ENCODE measurements around the gene FKBP3.

FKBP3 gene

GRCh38 chr14:45140661-45141187 lies 6.4 kb upstream of the FKBP3 start:
- peaks cover 25% of the 10 kb centered on the region for H3K4me1 ChIP-seq (ENCODE audit: insufficient read depth, poor library complexity, severe bottlenecking)
- ATAC-seq (ENCODE audit: low read depth) (peak; percentile 29), DNase-seq (ENCODE audit: low spot score) (no peak)
- peak overlapping the region; percentile 29 for H3K27ac ChIP-seq (ENCODE audit: poor library complexity, severe bottlenecking)
- H3K9me3 ChIP-seq (ENCODE audit: severe bottlenecking) = no peaks in the 10 kb centered on the region
- H3K4me3 ChIP-seq (ENCODE audit: severe bottlenecking) = no peak overlapping the region
- peaks cover 18% of the 10 kb centered on the region for H3K36me3 ChIP-seq (ENCODE audit: low read depth)
- H3K27me3 ChIP-seq (ENCODE audit: insufficient read depth, poor library complexity, severe bottlenecking) = no peaks in the 10 kb centered on the region
- TF ChIP-seq CTCF (IDR thresholded peaks at IDR 0.05; ENCODE audit: poor library complexity, severe bottlenecking) = no peak

- H3K4me3 ChIP-seq (ENCODE audit: severe bottlenecking) = peak overlapping the region; percentile 65
- no peaks in the 10 kb centered on the region for H3K27me3 ChIP-seq (ENCODE audit: insufficient read depth, poor library complexity, severe bottlenecking)
- peaks cover 25% of the 10 kb centered on the region for H3K4me1 ChIP-seq (ENCODE audit: insufficient read depth, poor library complexity, severe bottlenecking)
- DNase-seq (ENCODE audit: low spot score) (no peak), ATAC-seq (ENCODE audit: low read depth) (no peak)
- H3K27ac ChIP-seq (ENCODE audit: poor library complexity, severe bottlenecking) = peak overlapping the region; percentile 57
- no peaks in the 10 kb centered on the region for H3K9me3 ChIP-seq (ENCODE audit: severe bottlenecking)
- TF ChIP-seq CTCF (IDR thresholded peaks at IDR 0.05; ENCODE audit: poor library complexity, severe bottlenecking) = no peak
- H3K36me3 ChIP-seq (ENCODE audit: low read depth) = peaks cover 18% of the 10 kb centered on the region
Measured at GRCh38 chr14:45136399-45136798, 2.1 kb upstream of the FKBP3 start.

- no peak for TF ChIP-seq CTCF (IDR thresholded peaks at IDR 0.05; ENCODE audit: poor library complexity, severe bottlenecking)
Measured at GRCh38 chr14:45135659-45136395, 1.5 kb upstream of the FKBP3 start, which contains the start of gene FANCM. TSS of gene FANCM (plus strand) at chr14:45135930. CDS start at chr14:45136032, 102 bp downstream.

GRCh38 chr14:45135156-45135555 lies 875 bp upstream of the FKBP3 start:
- H3K36me3 ChIP-seq (ENCODE audit: low read depth) = peaks cover 27% of the 10 kb centered on the region
- peaks cover 17% of the 10 kb centered on the region for H3K4me1 ChIP-seq (ENCODE audit: insufficient read depth, poor library complexity, severe bottlenecking)
- peak overlapping the region; percentile 65 for H3K4me3 ChIP-seq (ENCODE audit: severe bottlenecking)
- H3K9me3 ChIP-seq (ENCODE audit: severe bottlenecking) = no peaks in the 10 kb centered on the region
- peak overlapping the region; percentile 57 for H3K27ac ChIP-seq (ENCODE audit: poor library complexity, severe bottlenecking)
- no peak for TF ChIP-seq CTCF (IDR thresholded peaks at IDR 0.05; ENCODE audit: poor library complexity, severe bottlenecking)
- DNase-seq (ENCODE audit: low spot score) (no peak), ATAC-seq (ENCODE audit: low read depth) (no peak)
- no peaks in the 10 kb centered on the region for H3K27me3 ChIP-seq (ENCODE audit: insufficient read depth, poor library complexity, severe bottlenecking)

More at GRCh38 chr14:45135659-45136395, 1.5 kb upstream of the FKBP3 start, which contains the start of gene FANCM:
- Histone ChIP-seq H3K9me3 (ENCODE audit: severe bottlenecking) (no peaks in the 10 kb centered on the region), H3K4me3 (ENCODE audit: severe bottlenecking) (peak within 1 kb of the TSS; percentile 65), H3K36me3 (ENCODE audit: low read depth) (peaks cover 21% of the 10 kb centered on the region), H3K27ac (ENCODE audit: poor library complexity, severe bottlenecking) (peak within 1 kb of the TSS; percentile 57), H3K27me3 (ENCODE audit: insufficient read depth, poor library complexity, severe bottlenecking) (no peaks in the 10 kb centered on the region), H3K4me1 (ENCODE audit: insufficient read depth, poor library complexity, severe bottlenecking) (peaks cover 23% of the 10 kb centered on the region)
- DNase-seq (ENCODE audit: low spot score) (peak; percentile 94), ATAC-seq (ENCODE audit: low read depth) (peak; percentile 60)

GRCh38 chr14:45133683-45134050 lies 614 bp downstream of the FKBP3 start:
- H3K9me3 ChIP-seq (ENCODE audit: severe bottlenecking) = no peaks in the 10 kb centered on the region
- H3K4me1 ChIP-seq (ENCODE audit: insufficient read depth, poor library complexity, severe bottlenecking) = peaks cover 8% of the 10 kb centered on the region
- peak overlapping the region; percentile 57 for H3K27ac ChIP-seq (ENCODE audit: poor library complexity, severe bottlenecking)
- ATAC-seq (ENCODE audit: low read depth) = peak; percentile 5
- H3K36me3 ChIP-seq (ENCODE audit: low read depth) = peaks cover 38% of the 10 kb centered on the region
- no peak for TF ChIP-seq CTCF (IDR thresholded peaks at IDR 0.05; ENCODE audit: poor library complexity, severe bottlenecking)
- H3K4me3 ChIP-seq (ENCODE audit: severe bottlenecking) = peak overlapping the region; percentile 65
- H3K27me3 ChIP-seq (ENCODE audit: insufficient read depth, poor library complexity, severe bottlenecking) = no peaks in the 10 kb centered on the region
- DNase-seq (ENCODE audit: low spot score) = no peak
